Liver (tissue), 3 donors: ENCODE measurements around the gene CFAP77.

Experiments used
- ATF3 ChIP-seq: IDR thresholded peaks from 2 replicates; pipeline ENCODE4 v1.6.1; 2016; ENCODE audit warnings: antibody characterized with exemption
- CTCF ChIP-seq: fragments of 150-350 bp; IDR thresholded peaks from 2 replicates; pipeline ENCODE4 v1.5.1; 2017; ENCODE audit warnings: improper control_type of control experiment, low read depth, low read length; ENCODE audit not compliant: missing input control
- GABPA ChIP-seq, 2 donors: IDR thresholded peaks in 1 of 2; conservative IDR thresholded peaks in 1 of 2; 2 replicates each; pipeline ENCODE4 v1.6.1; 2016; ENCODE audit warnings: antibody characterized with exemption in 2 of 2, mild to moderate bottlenecking in 1 of 2, moderate library complexity in 1 of 2
- JUND ChIP-seq, 2 donors: IDR thresholded peaks; 2 replicates each; pipeline ENCODE4 v1.6.1; 2016; ENCODE audit warnings: antibody characterized with exemption in 2 of 2
- MAX ChIP-seq: IDR thresholded peaks from 2 replicates; pipeline ENCODE4 v1.6.1; 2016; ENCODE audit warnings: antibody characterized with exemption
- NR2F2 ChIP-seq: IDR thresholded peaks from 2 replicates; pipeline ENCODE4 v1.6.1; 2016; ENCODE audit warnings: antibody characterized with exemption
- RAD21 ChIP-seq, 2 donors: IDR thresholded peaks; 2 replicates each; pipeline ENCODE4 v1.6.1; 2016; ENCODE audit warnings: antibody characterized with exemption in 2 of 2, mild to moderate bottlenecking in 2 of 2
- REST ChIP-seq: IDR thresholded peaks from 2 replicates; pipeline ENCODE4 v1.6.1; 2016; ENCODE audit warnings: antibody characterized with exemption, mild to moderate bottlenecking
- RXRA ChIP-seq, 2 donors: IDR thresholded peaks; 2 replicates each; pipeline ENCODE4 v1.6.1; 2017 to 2018; ENCODE audit warnings: antibody characterized with exemption in 2 of 2, mild to moderate bottlenecking in 1 of 2
- SP1 ChIP-seq: IDR thresholded peaks from 2 replicates; pipeline ENCODE4 v1.6.1; 2018; ENCODE audit warnings: antibody characterized with exemption, mild to moderate bottlenecking
- TAF1 ChIP-seq: conservative IDR thresholded peaks from 2 replicates; pipeline ENCODE4 v1.6.1; 2016; ENCODE audit warnings: antibody characterized with exemption, mild to moderate bottlenecking
- YY1 ChIP-seq: IDR thresholded peaks from 2 replicates; pipeline ENCODE4 v1.6.1; 2016; ENCODE audit warnings: antibody characterized with exemption, mild to moderate bottlenecking
- ZBTB33 ChIP-seq: IDR thresholded peaks from 2 replicates; pipeline ENCODE4 v1.6.1; 2016; ENCODE audit warnings: antibody characterized with exemption
- donor health status: healthy.
- donor health status: healthy.

- TF ChIP-seq YY1 (no peak), CTCF (no peak), ZBTB33 (no peak), GABPA (IDR thresholded peaks at IDR 0.05 in 1 of 2, conservative IDR thresholded peaks at IDR 0.05 in 1 of 2) (no peak), TAF1 (no peak), SP1 (no peak), MAX (no peak), REST (no peak), JUND (IDR thresholded peaks at IDR 0.05) (no peak), ATF3 (no peak), RAD21 (IDR thresholded peaks at IDR 0.05) (no peak), RXRA (IDR thresholded peaks at IDR 0.05) (no peak), NR2F2 (no peak)
Observed at GRCh38 chr9:132457504-132458236, 47.7 kb downstream of the CFAP77 start.
